HEK293 (cell line): ENCODE results near the gene LEF1.
A peak's percentile ranks its signal among the peaks of the same experiment; 100 is the strongest.

Source experiments
- CTCF ChIA-PET: fragments of 350-600 bp; formaldehyde crosslinking; extraction: SDS; loops from one replicate; lab custom pipeline; 2021; ENCODE audit warnings: antibody characterized with exemption; lab: Yijun Ruan, JAX
- POLR2A ChIA-PET: fragments of 300-600 bp; formaldehyde crosslinking; extraction: SDS; loops from one replicate; lab custom pipeline; 2020; ENCODE audit warnings: antibody characterized with exemption, inconsistent platforms; lab: Yijun Ruan, JAX
- H3K27ac ChIP-seq: fragments of 200-500 bp; sonication (Bioruptor generic); 2 replicates; pipeline ENCODE4 v1.5.1; 2014; ENCODE audit warnings: low read depth, low read length, control low read depth, inconsistent platforms; ENCODE audit errors: extremely low read depth
- H3K36me3 ChIP-seq, 2 experiments: fragments of 200-500 bp in 1 of 2; sonication (Bioruptor generic) in 1 of 2; 1 replicate in 1 of 2; 2 replicates in 1 of 2; pipeline ENCODE4 v1.5.1; 2014 to 2017; ENCODE audit warnings: inconsistent platforms in 2 of 2, low read length in 2 of 2; ENCODE audit not compliant: control insufficient read depth in 2 of 2, insufficient read depth in 1 of 2
- H3K4me1 ChIP-seq: fragments of 200-500 bp; sonication (Bioruptor generic); 2 replicates; pipeline ENCODE4 v1.5.1; 2014; ENCODE audit warnings: mild to moderate bottlenecking, low read length, inconsistent platforms; ENCODE audit not compliant: control insufficient read depth, insufficient read depth
- H3K4me3 ChIP-seq: 2 replicates; pipeline ENCODE4 v1.5.1; 2011; ENCODE audit warnings: low read depth, mild to moderate bottlenecking, control low read depth, low read length, moderate library complexity
- H3K9me3 ChIP-seq: fragments of 200-500 bp; sonication (Bioruptor generic); 2 replicates; pipeline ENCODE4 v1.5.1; 2014; ENCODE audit warnings: low read depth, low read length, inconsistent platforms; ENCODE audit not compliant: control insufficient read depth, insufficient read depth
- GLI4 ChIP-seq: fragments of 450-650 bp; formaldehyde crosslinking; IDR thresholded peaks from 2 replicates; pipeline ENCODE4 v1.5.1; 2016; ENCODE audit warnings: missing biosample characterization, missing genetic modification characterization
- IKZF3 ChIP-seq: fragments of 450-650 bp; IDR thresholded peaks from 2 replicates; pipeline ENCODE4 v1.5.0; 2018; ENCODE audit warnings: missing biosample characterization, mild to moderate bottlenecking, missing genetic modification characterization, moderate library complexity
- KLF1 ChIP-seq: fragments of 450-650 bp; formaldehyde crosslinking; IDR thresholded peaks from 2 replicates; pipeline ENCODE4 v1.5.1; 2016; ENCODE audit warnings: missing biosample characterization, missing genetic modification characterization
- KLF8 ChIP-seq: fragments of 450-650 bp; formaldehyde crosslinking; IDR thresholded peaks from 2 replicates; pipeline ENCODE4 v1.5.1; 2016; ENCODE audit warnings: missing biosample characterization, missing genetic modification characterization
- YY1 ChIP-seq: fragments of 450-650 bp; formaldehyde crosslinking; IDR thresholded peaks from 2 replicates; pipeline ENCODE4 v1.5.1; 2018; ENCODE audit warnings: missing biosample characterization, missing genetic modification characterization
- YY2 ChIP-seq: fragments of 450-650 bp; formaldehyde crosslinking; IDR thresholded peaks from 2 replicates; pipeline ENCODE4 v1.5.1; 2016; ENCODE audit warnings: missing biosample characterization, missing genetic modification characterization
- ZNF112 ChIP-seq: fragments of 450-650 bp; formaldehyde crosslinking; IDR thresholded peaks from 2 replicates; pipeline ENCODE4 v1.5.0; 2017; ENCODE audit warnings: missing biosample characterization, missing genetic modification characterization
- ZNF121 ChIP-seq: fragments of 450-650 bp; formaldehyde crosslinking; IDR thresholded peaks from 2 replicates; pipeline ENCODE4 v1.5.1; 2016; ENCODE audit warnings: missing biosample characterization, missing genetic modification characterization
- ZNF174 ChIP-seq: fragments of 450-650 bp; formaldehyde crosslinking; IDR thresholded peaks from 2 replicates; pipeline ENCODE4 v1.5.0; 2017; ENCODE audit warnings: missing biosample characterization, mild to moderate bottlenecking, missing genetic modification characterization
- ZNF2 ChIP-seq: fragments of 450-650 bp; formaldehyde crosslinking; IDR thresholded peaks from 2 replicates; pipeline ENCODE4 v1.5.1; 2016; ENCODE audit warnings: missing biosample characterization, missing genetic modification characterization
- ZNF248 ChIP-seq: fragments of 450-650 bp; formaldehyde crosslinking; IDR thresholded peaks from 2 replicates; pipeline ENCODE4 v1.5.1; 2017; ENCODE audit warnings: missing biosample characterization, missing genetic modification characterization
- ZNF394 ChIP-seq: fragments of 450-650 bp; formaldehyde crosslinking; IDR thresholded peaks from 2 replicates; pipeline ENCODE4 v1.5.1; 2016; ENCODE audit warnings: missing biosample characterization, missing genetic modification characterization, mild to moderate bottlenecking, moderate library complexity, borderline replicate concordance
- ZNF501 ChIP-seq: fragments of 450-650 bp; formaldehyde crosslinking; IDR thresholded peaks from 2 replicates; pipeline ENCODE4 v1.5.1; 2016; ENCODE audit warnings: missing biosample characterization, missing genetic modification characterization
- ZNF514 ChIP-seq: fragments of 450-650 bp; formaldehyde crosslinking; IDR thresholded peaks from 2 replicates; pipeline ENCODE4 v1.5.1; 2016; ENCODE audit warnings: missing biosample characterization, missing genetic modification characterization
- ZNF521 ChIP-seq: fragments of 450-650 bp; formaldehyde crosslinking; IDR thresholded peaks from 2 replicates; pipeline ENCODE4 v1.5.1; 2017; ENCODE audit warnings: missing biosample characterization, mild to moderate bottlenecking, missing genetic modification characterization
- ZNF529 ChIP-seq: fragments of 450-650 bp; formaldehyde crosslinking; IDR thresholded peaks from 2 replicates; pipeline ENCODE4 v1.5.1; 2017; ENCODE audit warnings: missing genetic modification characterization, missing biosample characterization; ENCODE audit not compliant: insufficient replicate concordance
- ZNF621 ChIP-seq: fragments of 450-650 bp; formaldehyde crosslinking; IDR thresholded peaks from 2 replicates; pipeline ENCODE4 v1.5.1; 2017; ENCODE audit warnings: missing biosample characterization, missing genetic modification characterization
- ZNF654 ChIP-seq: fragments of 450-650 bp; formaldehyde crosslinking; IDR thresholded peaks from 2 replicates; pipeline ENCODE4 v1.5.1; 2016; ENCODE audit warnings: low read depth, missing biosample characterization, missing genetic modification characterization
- ZNF660 ChIP-seq: fragments of 450-650 bp; IDR thresholded peaks from 2 replicates; pipeline ENCODE4 v1.5.1; 2018; ENCODE audit warnings: missing biosample characterization, mild to moderate bottlenecking, missing genetic modification characterization
- TF ChIP-seq, protein P1 (sequence below): fragments of 450-650 bp; formaldehyde crosslinking; IDR thresholded peaks from 2 replicates; pipeline ENCODE4 v1.5.1; 2016; ENCODE audit warnings: missing biosample characterization, missing genetic modification characterization
- TF ChIP-seq, protein P2 (sequence below): sonication (generic); formaldehyde crosslinking; IDR thresholded peaks from 2 replicates; pipeline ENCODE4 v1.8.1; 2022; ENCODE audit warnings: mild to moderate bottlenecking, moderate library complexity, missing genetic modification reagents
- TF ChIP-seq, protein P3 (sequence below): fragments of 450-650 bp; formaldehyde crosslinking; conservative IDR thresholded peaks from 2 replicates; pipeline ENCODE4 v1.5.1; 2016; ENCODE audit warnings: low read depth, missing biosample characterization, missing genetic modification characterization
- TF ChIP-seq, protein P4 (sequence below): fragments of 450-650 bp; IDR thresholded peaks from 2 replicates; pipeline ENCODE4 v1.5.1; 2018; ENCODE audit warnings: missing biosample characterization, mild to moderate bottlenecking, missing genetic modification characterization

The LEF1 gene

DNA sequence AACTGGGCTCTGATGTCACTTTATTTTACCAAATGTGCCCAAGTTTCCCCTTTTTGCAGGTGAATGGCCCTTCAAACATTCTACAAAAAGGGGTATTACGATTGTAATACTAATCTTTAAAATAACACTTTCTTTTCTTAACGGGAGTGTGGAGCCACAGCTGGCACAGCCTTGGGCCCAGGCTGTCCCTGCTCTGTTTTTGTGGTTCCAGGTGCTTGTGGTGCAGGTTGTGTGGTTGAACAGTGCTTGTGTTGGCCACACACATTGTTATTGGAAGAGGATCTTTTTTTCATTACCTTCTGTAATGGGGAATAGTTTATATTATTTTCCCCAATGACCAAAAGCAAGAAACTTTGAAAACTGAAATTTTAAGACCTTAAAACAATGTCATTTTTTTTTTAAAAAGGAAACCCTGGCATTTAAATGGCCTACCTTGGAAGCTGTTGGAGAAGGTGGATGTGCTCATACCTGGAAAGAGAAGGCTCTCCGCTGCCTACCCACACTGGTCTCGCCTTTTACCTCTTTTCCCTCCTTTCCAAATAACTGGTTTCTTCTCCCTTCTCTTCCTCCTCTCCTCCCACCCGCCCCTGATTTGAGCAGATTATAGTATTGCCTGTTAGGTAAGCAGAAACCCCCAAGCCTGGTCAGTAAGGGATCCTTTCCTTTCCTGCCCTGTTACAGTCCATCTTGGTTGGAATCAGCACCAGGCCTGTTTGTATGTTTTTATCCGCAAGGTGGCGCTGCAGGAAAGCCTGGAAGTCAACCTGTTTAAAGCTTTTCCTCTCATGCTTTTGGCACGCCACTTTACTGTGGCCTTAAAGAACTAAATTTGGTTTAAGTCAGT, 150.5 kb downstream of the LEF1 start:
- POLR2A ChIA-PET = no interaction called here
- peaks cover 5 to 76% of the 10 kb centered on the region in 2 experiments; a peak in 2 of 3 replicates for H3K36me3 ChIP-seq
- CTCF ChIA-PET = interaction anchor here (0.5 to 3.5 kb wide), 37 partner anchors 8 to 1248 kb away, joined by 3 to 45 read pairs (median 3); no protein-coding TSS in a partner anchor

DNA sequence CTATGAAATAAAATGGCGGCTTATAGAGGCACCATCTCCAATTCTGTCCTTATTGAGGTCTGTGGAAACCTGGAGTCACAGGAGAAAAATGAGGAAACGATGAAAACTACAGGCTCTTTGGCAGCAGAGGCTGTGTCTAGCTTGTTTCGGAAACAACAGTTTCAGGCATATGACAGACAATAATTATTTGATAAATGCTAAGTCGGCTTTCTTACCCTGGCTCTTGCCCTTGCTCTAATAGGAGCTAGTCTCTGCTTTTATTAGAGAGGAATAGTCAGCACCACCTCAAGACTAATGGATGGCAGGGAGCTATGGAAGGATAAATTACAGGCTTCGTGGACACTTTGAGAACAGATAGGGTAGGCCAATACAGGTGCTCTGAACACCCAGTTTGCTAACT, 154.8 kb downstream of the LEF1 start:
- H3K27ac ChIP-seq = no peak overlapping the region
- no peak overlapping the region for H3K4me3 ChIP-seq
- H3K4me1 ChIP-seq = no peaks in the 10 kb centered on the region
- POLR2A ChIA-PET = no interaction called here
- TF ChIP-seq YY2 (tag by site-specific recombination) = no peak
- peaks cover 7 to 63% of the 10 kb centered on the region in 2 experiments; a peak in 2 of 3 replicates for H3K36me3 ChIP-seq
- CTCF ChIA-PET = interaction anchor here (0.7 to 1.5 kb wide), 4 partner anchors 17 to 558 kb away, joined by 3 to 5 read pairs (median 4); no protein-coding TSS in a partner anchor
- no peaks in the 10 kb centered on the region for H3K9me3 ChIP-seq

More for the DNA sequence above, 150.5 kb downstream of the LEF1 start:
- Histone ChIP-seq H3K27ac (no peak overlapping the region), H3K9me3 (no peaks in the 10 kb centered on the region), H3K4me1 (no peaks in the 10 kb centered on the region), H3K4me3 (no peak overlapping the region)
- no peak for TF ChIP-seq ZNF174 (tag by site-specific recombination)
- TF ChIP-seq ZNF621 (tag by site-specific recombination) = no peak
- TF ChIP-seq ZNF514 = no peak
- no peak for TF ChIP-seq ZNF2 (tag by site-specific recombination)
- no peak for TF ChIP-seq ZNF248 (tag by site-specific recombination)
- TF ChIP-seq ZNF394 (tag by site-specific recombination) = peak; percentile 27; the same call in 1 of the 2 replicates
- TF ChIP-seq ZNF654 (tag by site-specific recombination) = peak; percentile 64
- TF ChIP-seq ZNF501 = no peak
- TF ChIP-seq, protein P1, sequence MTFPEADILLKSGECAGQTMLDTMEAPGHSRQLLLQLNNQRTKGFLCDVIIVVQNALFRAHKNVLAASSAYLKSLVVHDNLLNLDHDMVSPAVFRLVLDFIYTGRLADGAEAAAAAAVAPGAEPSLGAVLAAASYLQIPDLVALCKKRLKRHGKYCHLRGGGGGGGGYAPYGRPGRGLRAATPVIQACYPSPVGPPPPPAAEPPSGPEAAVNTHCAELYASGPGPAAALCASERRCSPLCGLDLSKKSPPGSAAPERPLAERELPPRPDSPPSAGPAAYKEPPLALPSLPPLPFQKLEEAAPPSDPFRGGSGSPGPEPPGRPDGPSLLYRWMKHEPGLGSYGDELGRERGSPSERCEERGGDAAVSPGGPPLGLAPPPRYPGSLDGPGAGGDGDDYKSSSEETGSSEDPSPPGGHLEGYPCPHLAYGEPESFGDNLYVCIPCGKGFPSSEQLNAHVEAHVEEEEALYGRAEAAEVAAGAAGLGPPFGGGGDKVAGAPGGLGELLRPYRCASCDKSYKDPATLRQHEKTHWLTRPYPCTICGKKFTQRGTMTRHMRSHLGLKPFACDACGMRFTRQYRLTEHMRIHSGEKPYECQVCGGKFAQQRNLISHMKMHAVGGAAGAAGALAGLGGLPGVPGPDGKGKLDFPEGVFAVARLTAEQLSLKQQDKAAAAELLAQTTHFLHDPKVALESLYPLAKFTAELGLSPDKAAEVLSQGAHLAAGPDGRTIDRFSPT = no peak
- TF ChIP-seq ZNF121 (tag by site-specific recombination) = no peak
- TF ChIP-seq ZNF529 (tag by site-specific recombination) = no peak
- no peak for TF ChIP-seq ZNF660 (tag by site-specific recombination)
- TF ChIP-seq IKZF3 (tag by site-specific recombination) = no peak
- no peak for TF ChIP-seq ZNF521

DNA sequence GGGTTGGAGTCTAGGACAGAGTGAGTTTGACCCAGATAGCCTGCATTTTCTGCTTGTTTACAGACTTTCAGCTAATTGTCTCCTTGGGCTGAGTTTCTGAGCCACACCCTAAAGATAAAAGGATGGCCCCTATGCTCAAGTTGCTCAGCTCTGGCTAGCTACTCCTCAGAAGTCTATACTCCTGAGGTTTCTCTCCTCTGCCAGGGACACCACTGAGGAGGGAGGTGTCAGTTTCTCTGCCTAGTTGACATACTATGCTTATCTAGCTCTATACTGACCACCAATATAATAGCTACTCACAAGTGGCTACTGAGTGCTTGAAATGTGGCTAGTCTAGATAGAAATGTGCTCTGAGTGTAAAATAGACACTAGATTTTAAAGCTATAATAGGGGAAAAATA, 155.4 kb downstream of the LEF1 start:
- CTCF ChIA-PET = interaction anchor here (1.0 to 1.5 kb wide), 2 partner anchors 17 to 559 kb away, joined by 4 to 5 read pairs; no protein-coding TSS in a partner anchor
- peaks cover 7 to 65% of the 10 kb centered on the region in 2 experiments; a peak in 2 of 3 replicates for H3K36me3 ChIP-seq
- POLR2A ChIA-PET = no interaction called here
- no peak for TF ChIP-seq ZNF112 (tag by site-specific recombination)
- TF ChIP-seq, protein P2, sequence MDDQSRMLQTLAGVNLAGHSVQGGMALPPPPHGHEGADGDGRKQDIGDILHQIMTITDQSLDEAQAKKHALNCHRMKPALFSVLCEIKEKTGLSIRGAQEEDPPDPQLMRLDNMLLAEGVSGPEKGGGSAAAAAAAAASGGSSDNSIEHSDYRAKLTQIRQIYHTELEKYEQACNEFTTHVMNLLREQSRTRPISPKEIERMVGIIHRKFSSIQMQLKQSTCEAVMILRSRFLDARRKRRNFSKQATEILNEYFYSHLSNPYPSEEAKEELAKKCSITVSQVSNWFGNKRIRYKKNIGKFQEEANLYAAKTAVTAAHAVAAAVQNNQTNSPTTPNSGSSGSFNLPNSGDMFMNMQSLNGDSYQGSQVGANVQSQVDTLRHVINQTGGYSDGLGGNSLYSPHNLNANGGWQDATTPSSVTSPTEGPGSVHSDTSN (CRISPR knock-in tag) = no peak
- no peak for TF ChIP-seq ZNF621 (tag by site-specific recombination)
- TF ChIP-seq, protein P3, sequence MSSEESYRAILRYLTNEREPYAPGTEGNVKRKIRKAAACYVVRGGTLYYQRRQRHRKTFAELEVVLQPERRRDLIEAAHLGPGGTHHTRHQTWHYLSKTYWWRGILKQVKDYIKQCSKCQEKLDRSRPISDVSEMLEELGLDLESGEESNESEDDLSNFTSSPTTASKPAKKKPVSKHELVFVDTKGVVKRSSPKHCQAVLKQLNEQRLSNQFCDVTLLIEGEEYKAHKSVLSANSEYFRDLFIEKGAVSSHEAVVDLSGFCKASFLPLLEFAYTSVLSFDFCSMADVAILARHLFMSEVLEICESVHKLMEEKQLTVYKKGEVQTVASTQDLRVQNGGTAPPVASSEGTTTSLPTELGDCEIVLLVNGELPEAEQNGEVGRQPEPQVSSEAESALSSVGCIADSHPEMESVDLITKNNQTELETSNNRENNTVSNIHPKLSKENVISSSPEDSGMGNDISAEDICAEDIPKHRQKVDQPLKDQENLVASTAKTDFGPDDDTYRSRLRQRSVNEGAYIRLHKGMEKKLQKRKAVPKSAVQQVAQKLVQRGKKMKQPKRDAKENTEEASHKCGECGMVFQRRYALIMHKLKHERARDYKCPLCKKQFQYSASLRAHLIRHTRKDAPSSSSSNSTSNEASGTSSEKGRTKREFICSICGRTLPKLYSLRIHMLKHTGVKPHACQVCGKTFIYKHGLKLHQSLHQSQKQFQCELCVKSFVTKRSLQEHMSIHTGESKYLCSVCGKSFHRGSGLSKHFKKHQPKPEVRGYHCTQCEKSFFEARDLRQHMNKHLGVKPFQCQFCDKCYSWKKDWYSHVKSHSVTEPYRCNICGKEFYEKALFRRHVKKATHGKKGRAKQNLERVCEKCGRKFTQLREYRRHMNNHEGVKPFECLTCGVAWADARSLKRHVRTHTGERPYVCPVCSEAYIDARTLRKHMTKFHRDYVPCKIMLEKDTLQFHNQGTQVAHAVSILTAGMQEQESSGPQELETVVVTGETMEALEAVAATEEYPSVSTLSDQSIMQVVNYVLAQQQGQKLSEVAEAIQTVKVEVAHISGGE (tag by site-specific recombination) = no peak
- TF ChIP-seq GLI4 (tag by site-specific recombination) = no peak
- no peak for TF ChIP-seq KLF1 (tag by site-specific recombination)
- no peak for TF ChIP-seq KLF8 (tag by site-specific recombination)
- TF ChIP-seq, protein P4, sequence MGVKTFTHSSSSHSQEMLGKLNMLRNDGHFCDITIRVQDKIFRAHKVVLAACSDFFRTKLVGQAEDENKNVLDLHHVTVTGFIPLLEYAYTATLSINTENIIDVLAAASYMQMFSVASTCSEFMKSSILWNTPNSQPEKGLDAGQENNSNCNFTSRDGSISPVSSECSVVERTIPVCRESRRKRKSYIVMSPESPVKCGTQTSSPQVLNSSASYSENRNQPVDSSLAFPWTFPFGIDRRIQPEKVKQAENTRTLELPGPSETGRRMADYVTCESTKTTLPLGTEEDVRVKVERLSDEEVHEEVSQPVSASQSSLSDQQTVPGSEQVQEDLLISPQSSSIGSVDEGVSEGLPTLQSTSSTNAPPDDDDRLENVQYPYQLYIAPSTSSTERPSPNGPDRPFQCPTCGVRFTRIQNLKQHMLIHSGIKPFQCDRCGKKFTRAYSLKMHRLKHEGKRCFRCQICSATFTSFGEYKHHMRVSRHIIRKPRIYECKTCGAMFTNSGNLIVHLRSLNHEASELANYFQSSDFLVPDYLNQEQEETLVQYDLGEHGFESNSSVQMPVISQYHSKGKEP (tag by site-specific recombination) = no peak
- no peak for TF ChIP-seq YY1

More for the DNA sequence above, 155.4 kb downstream of the LEF1 start:
- no peak overlapping the region for H3K27ac ChIP-seq
- H3K4me3 ChIP-seq = no peak overlapping the region
- H3K9me3 ChIP-seq = no peaks in the 10 kb centered on the region
- no peaks in the 10 kb centered on the region for H3K4me1 ChIP-seq
